Prostate gland (tissue), 2 donors: Measurements from ENCODE around the gene SETD6.

Experiments
- POLR2AphosphoS5 ChIP-seq: sonication (generic); formaldehyde crosslinking; IDR thresholded peaks from one replicate; pipeline ENCODE4 v1.6.1; 2017; ENCODE audit warnings: antibody characterized with exemption
- TF ChIP-seq, protein P1 (sequence below), 4 experiments: fragments of 200-600 bp in 2 of 4; fragments of 450-650 bp in 2 of 4; sonication (generic) in 2 of 4; IDR thresholded peaks; 1 replicate in 3 of 4; 2 replicates in 1 of 4; pipeline ENCODE4 v1.5.1; 2016 to 2019; ENCODE audit warnings: antibody characterized with exemption in 4 of 4, mild to moderate bottlenecking in 2 of 4, moderate library complexity in 2 of 4

DNA sequence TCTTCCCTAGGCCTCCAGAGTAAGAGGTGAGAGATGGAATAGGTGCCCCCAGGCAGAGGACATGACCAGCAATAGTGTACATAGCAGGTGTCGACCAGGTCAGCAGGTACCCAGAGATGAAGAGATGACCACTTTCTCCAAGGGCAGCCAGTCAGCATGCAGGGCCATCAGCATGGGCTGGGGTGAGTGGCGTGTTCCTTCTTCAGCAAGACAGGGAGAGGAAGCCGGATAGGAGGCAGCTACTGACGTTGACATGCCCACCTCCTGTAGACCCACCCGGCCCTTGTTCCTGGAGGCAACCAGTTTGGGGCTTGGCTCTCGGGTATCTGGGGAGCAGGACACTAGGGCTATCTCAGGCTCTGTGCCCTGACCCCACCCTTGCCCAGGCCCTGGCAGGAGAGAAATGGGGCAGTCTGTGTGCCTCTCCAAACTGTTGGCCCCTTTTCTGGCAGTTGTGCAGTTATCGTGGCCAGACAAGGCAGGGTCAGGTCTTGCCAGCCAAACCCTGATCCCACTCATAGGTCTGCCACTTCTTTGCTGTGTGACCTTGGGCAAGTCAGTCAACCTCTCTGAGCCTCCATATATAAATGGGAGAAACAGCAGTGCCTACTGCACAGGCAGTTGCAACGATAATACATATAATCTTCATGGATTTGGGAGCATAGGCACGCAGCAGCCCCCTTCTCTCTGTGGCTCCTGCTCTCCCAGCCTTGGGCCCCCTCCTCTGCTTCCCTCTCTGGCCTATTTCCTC, 16.8 kb upstream of the SETD6 start:
- TF ChIP-seq, protein P1, sequence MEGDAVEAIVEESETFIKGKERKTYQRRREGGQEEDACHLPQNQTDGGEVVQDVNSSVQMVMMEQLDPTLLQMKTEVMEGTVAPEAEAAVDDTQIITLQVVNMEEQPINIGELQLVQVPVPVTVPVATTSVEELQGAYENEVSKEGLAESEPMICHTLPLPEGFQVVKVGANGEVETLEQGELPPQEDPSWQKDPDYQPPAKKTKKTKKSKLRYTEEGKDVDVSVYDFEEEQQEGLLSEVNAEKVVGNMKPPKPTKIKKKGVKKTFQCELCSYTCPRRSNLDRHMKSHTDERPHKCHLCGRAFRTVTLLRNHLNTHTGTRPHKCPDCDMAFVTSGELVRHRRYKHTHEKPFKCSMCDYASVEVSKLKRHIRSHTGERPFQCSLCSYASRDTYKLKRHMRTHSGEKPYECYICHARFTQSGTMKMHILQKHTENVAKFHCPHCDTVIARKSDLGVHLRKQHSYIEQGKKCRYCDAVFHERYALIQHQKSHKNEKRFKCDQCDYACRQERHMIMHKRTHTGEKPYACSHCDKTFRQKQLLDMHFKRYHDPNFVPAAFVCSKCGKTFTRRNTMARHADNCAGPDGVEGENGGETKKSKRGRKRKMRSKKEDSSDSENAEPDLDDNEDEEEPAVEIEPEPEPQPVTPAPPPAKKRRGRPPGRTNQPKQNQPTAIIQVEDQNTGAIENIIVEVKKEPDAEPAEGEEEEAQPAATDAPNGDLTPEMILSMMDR (IDR thresholded peaks at IDR 0.05): no peak
- TF ChIP-seq POLR2AphosphoS5: no peak
